Measurements from ENCODE around the gene DRAM2.

Gene DRAM2

GRCh38 chr1:111133866-111134265, 6.0 kb downstream of the DRAM2 start:
- peak overlapping the region; percentile 57 for H3K27ac ChIP-seq (ENCODE audit: low read depth, low read length)
- no peaks in the 10 kb centered on the region for H3K27me3 ChIP-seq (ENCODE audit: control insufficient read depth, low read length)
- H3K36me3 ChIP-seq (ENCODE audit: control insufficient read depth, low read length) = peaks cover 51% of the 10 kb centered on the region
- H3K4me1 ChIP-seq (ENCODE audit: control insufficient read depth, low read length) = peaks cover 82% of the 10 kb centered on the region
- H3K9me2 ChIP-seq (replicated peaks; ENCODE audit: control insufficient read depth, low read length) = no peaks in the 10 kb centered on the region
- 0 out of 2 replicates have a peak overlapping the region, but pooled peaks have one; percentile 4 for H3K4me3 ChIP-seq (ENCODE audit: low read length)
- peak overlapping the region; percentile 28 for H3K4me2 ChIP-seq (ENCODE audit: low read length)
- H4K20me1 ChIP-seq (ENCODE audit: control insufficient read depth, insufficient read depth, low read depth, low read length) = no peaks in the 10 kb centered on the region
- H3K9me3 ChIP-seq (ENCODE audit: control insufficient read depth, insufficient read depth, low read length) = no peaks in the 10 kb centered on the region
- TF ChIP-seq CTCF (IDR thresholded peaks at IDR 0.05; ENCODE audit: low read depth, low read length, poor library complexity, severe bottlenecking) (no peak), EZH2phosphoT487 (IDR thresholded peaks at IDR 0.05; ENCODE audit: borderline replicate concordance, low read length) (no peak)
- peaks cover 27% of the 10 kb centered on the region for H3F3A ChIP-seq (ENCODE audit: control insufficient read depth, insufficient read depth)
- peaks cover 18% of the 10 kb centered on the region for H3K79me2 ChIP-seq (ENCODE audit: control insufficient read depth, low read length)

GRCh38 chr1:111131693-111132092, 8.2 kb downstream of the DRAM2 start:
- no peaks in the 10 kb centered on the region for H3K9me2 ChIP-seq (replicated peaks; ENCODE audit: control insufficient read depth, low read length)
- no peaks in the 10 kb centered on the region for H3K27me3 ChIP-seq (ENCODE audit: control insufficient read depth, low read length)
- H3K4me3 ChIP-seq (ENCODE audit: low read length) = no peak overlapping the region
- peaks cover 45% of the 10 kb centered on the region for H3F3A ChIP-seq (ENCODE audit: control insufficient read depth, insufficient read depth)
- H3K4me1 ChIP-seq (ENCODE audit: control insufficient read depth, low read length) = peaks cover 87% of the 10 kb centered on the region
- H3K79me2 ChIP-seq (ENCODE audit: control insufficient read depth, low read length) = peaks cover 5% of the 10 kb centered on the region
- TF ChIP-seq CTCF (IDR thresholded peaks at IDR 0.05; ENCODE audit: low read depth, low read length, poor library complexity, severe bottlenecking) (no peak), EZH2phosphoT487 (IDR thresholded peaks at IDR 0.05; ENCODE audit: borderline replicate concordance, low read length) (no peak)
- no peaks in the 10 kb centered on the region for H3K9me3 ChIP-seq (ENCODE audit: control insufficient read depth, insufficient read depth, low read length)
- H3K36me3 ChIP-seq (ENCODE audit: control insufficient read depth, low read length) = peaks cover 52% of the 10 kb centered on the region
- H4K20me1 ChIP-seq (ENCODE audit: control insufficient read depth, insufficient read depth, low read depth, low read length) = no peaks in the 10 kb centered on the region
- peak overlapping the region; percentile 24; the same call in 1 of the 2 replicates for H3K4me2 ChIP-seq (ENCODE audit: low read length)
- H3K27ac ChIP-seq (ENCODE audit: low read depth, low read length) = peak overlapping the region; percentile 57

GRCh38 chr1:111129376-111129775, 10.5 kb downstream of the DRAM2 start:
- no peak for TF ChIP-seq CTCF (IDR thresholded peaks at IDR 0.05; ENCODE audit: low read depth, low read length, poor library complexity, severe bottlenecking)
- TF ChIP-seq EZH2phosphoT487 (IDR thresholded peaks at IDR 0.05; ENCODE audit: borderline replicate concordance, low read length) = no peak
- H3K79me2 ChIP-seq (ENCODE audit: control insufficient read depth, low read length) = peaks cover 12% of the 10 kb centered on the region
- peak overlapping the region; percentile 76 for H3K4me2 ChIP-seq (ENCODE audit: low read length)
- H3K36me3 ChIP-seq (ENCODE audit: control insufficient read depth, low read length) = peaks cover 57% of the 10 kb centered on the region
- H3K27me3 ChIP-seq (ENCODE audit: control insufficient read depth, low read length) = no peaks in the 10 kb centered on the region
- H3K27ac ChIP-seq (ENCODE audit: low read depth, low read length) = peak overlapping the region; percentile 98
- peaks cover 83% of the 10 kb centered on the region for H3K4me1 ChIP-seq (ENCODE audit: control insufficient read depth, low read length)
- H4K20me1 ChIP-seq (ENCODE audit: control insufficient read depth, insufficient read depth, low read depth, low read length) = no peaks in the 10 kb centered on the region
- peak overlapping the region; percentile 65 for H3K4me3 ChIP-seq (ENCODE audit: low read length)
- H3K9me2 ChIP-seq (replicated peaks; ENCODE audit: control insufficient read depth, low read length) = no peaks in the 10 kb centered on the region
- H3F3A ChIP-seq (ENCODE audit: control insufficient read depth, insufficient read depth) = peaks cover 45% of the 10 kb centered on the region
- H3K9me3 ChIP-seq (ENCODE audit: control insufficient read depth, insufficient read depth, low read length) = no peaks in the 10 kb centered on the region
